Measurements from ENCODE around the gene BCAS1. TPM values are rescaled to one million over a fixed set of nuclear protein-coding genes. Genes with fewer than 3 reads are reported as not detected.

BCAS1 gene
- total and polyA plus RNA-seq, 12 donors: 0.03 TPM; not detected in 11

DNA sequence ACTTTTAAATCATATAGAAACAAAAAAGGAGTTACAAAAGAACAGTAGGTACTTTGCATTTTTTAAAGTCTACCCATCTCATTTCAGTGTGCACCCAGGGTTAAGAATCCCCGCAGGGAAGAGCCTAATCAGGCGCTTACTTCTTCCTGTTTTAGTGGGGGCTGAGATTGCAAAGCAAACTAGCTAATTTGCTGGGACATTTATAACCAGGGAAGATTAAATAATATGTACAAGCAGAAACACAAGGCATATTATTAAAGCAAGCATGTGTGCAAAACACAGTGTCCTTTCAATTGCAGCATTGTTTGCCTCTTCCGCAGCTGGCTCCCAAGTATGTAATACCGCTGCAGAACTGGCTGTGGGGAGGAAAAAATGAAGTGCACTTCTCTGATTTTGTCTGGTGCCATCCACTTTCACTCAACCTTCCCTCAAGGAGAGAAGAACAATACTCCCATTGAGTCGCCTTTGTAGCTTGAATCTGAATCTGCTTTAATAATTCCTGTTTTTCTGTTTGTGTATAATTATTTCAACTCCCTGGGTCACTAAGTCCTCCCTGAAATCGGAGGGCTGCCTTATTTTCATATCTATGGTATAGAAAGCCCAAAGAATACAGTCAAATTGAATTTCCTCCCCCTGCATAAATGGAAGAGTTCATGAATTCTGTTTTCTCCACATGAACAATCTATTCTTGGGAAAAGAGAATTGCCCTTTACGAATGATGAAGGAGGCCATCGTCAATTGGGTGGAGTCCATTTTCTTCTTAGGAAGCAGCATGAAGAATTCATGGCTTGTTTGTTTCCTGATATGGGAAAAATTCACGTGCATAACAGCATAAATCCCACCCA is 23.3 kb upstream of the BCAS1 start:
- no peak for ATAC-seq
- DNase-seq: no peak
- H3K27ac ChIP-seq: no peak overlapping the region
- WGBS, 2 donors: 47 to 49% methylated on average over 9 of the region's 9 CpGs
- no peaks in the 10 kb centered on the region for H3K4me1 ChIP-seq
- no peaks in the 10 kb centered on the region for H3K9me3 ChIP-seq
- H3K4me3 ChIP-seq: no peak overlapping the region
- TF ChIP-seq, protein P1, sequence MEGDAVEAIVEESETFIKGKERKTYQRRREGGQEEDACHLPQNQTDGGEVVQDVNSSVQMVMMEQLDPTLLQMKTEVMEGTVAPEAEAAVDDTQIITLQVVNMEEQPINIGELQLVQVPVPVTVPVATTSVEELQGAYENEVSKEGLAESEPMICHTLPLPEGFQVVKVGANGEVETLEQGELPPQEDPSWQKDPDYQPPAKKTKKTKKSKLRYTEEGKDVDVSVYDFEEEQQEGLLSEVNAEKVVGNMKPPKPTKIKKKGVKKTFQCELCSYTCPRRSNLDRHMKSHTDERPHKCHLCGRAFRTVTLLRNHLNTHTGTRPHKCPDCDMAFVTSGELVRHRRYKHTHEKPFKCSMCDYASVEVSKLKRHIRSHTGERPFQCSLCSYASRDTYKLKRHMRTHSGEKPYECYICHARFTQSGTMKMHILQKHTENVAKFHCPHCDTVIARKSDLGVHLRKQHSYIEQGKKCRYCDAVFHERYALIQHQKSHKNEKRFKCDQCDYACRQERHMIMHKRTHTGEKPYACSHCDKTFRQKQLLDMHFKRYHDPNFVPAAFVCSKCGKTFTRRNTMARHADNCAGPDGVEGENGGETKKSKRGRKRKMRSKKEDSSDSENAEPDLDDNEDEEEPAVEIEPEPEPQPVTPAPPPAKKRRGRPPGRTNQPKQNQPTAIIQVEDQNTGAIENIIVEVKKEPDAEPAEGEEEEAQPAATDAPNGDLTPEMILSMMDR (IDR thresholded peaks at IDR 0.05): no peak
- no peaks in the 10 kb centered on the region for H3K36me3 ChIP-seq
- peaks cover 0 to 31% (median 8%) of the 10 kb centered on the region in 7 donors for H3K27me3 ChIP-seq
- intact Hi-C loops (cut with DNase I): no loop called here

DNA sequence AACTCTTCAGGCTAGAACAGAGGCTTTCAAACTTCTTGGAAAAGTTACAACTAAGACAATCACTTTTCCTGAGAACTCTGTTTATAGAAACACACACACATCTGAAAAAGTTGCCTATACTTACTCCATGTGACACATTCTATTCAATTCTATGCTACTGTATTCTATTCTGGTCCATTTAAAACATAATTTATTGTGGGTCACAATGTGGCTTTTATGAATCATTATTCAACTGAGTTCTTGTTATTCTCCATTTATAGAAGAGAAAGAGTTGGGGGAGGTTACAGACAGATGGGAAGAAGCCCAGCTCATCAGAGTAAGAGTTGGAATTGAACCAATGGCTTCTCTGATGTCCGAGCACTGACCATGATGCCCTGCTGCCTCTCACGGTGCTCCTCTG is 21.6 kb upstream of the BCAS1 start:
- Histone ChIP-seq H3K9me3 (no peaks in the 10 kb centered on the region), H3K27ac (no peak overlapping the region), H3K36me3 (no peaks in the 10 kb centered on the region), H3K4me3 (no peak overlapping the region), H3K4me1 (no peaks in the 10 kb centered on the region), H3K27me3 (peaks cover 0 to 31% (median 8%) of the 10 kb centered on the region in 7 donors)
- ATAC-seq (no peak), DNase-seq (no peak)
- TF ChIP-seq, protein P1 (IDR thresholded peaks at IDR 0.05): no peak
- 66% methylated on average over 2 of the region's 2 CpGs for WGBS, 2 donors
- intact Hi-C loops (cut with DNase I): no loop called here

DNA sequence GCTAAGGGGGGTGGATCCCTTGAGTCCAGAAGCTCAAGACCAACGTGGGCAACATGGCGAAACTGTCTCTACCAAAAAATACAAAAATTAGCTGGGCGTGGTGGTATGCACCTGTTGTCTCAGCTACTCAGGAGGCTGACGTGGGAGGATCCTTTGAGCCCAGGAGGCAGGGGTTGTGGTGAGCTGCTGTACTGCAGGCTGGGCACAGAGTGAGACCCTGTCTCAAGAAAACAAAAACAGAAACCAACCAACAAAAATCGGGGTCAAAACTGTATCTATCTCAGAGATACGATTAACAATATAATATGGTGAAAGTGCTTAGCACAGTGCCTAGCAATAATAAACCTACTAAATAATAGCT is 20.7 kb upstream of the BCAS1 start:
- no peak for ATAC-seq
- Histone ChIP-seq H3K27me3 (peaks cover 0 to 27% (median 5%) of the 10 kb centered on the region in 7 donors), H3K4me1 (no peaks in the 10 kb centered on the region), H3K27ac (no peak overlapping the region), H3K9me3 (no peaks in the 10 kb centered on the region), H3K36me3 (no peaks in the 10 kb centered on the region), H3K4me3 (no peak overlapping the region)
- 82 to 85% methylated on average over 6 of the region's 6 CpGs for WGBS, 2 donors
- intact Hi-C loops (cut with DNase I): no loop called here
- no peak for DNase-seq
- TF ChIP-seq, protein P1 (IDR thresholded peaks at IDR 0.05): no peak

DNA sequence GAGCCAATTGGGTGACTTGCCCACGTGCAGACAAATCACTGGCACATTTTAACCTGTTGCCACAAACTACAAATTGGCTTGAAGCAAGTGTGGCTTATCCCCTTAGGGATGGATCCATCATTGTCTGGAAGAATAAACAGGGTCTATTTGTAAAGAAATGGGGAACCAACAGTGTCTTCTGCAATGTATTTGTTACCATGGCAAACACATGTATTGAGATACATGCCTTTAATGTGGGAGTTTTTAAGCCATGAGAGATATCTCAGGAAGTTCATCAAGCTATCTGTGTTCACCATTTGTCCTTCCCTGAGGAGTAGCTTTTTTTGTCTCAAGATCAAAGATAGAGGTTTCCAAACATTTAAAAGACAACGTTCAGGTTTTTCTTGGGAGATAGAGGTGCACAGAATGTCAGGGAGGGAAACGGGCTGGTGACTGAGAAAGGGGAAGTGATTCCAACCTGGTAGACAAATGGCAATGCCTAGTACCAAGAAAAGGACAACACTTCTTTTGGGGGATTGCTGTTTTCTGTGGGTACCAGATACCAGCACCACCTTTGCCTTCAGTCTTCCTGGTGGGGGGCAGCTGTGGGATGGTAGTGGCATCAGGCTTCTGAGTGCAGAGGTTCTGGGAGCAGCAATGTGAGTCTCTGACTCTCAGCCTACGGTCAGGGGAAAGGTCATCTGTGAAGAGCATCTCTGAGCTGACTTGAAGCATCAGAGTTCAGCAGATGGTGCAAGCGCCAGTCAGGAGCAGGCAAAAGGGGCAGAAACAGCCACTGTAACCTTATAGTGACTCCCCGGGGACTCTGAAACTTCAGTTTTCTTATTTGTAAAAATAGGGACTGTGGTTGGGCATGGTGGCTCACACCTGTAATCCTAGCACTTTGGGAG is 20.1 kb upstream of the BCAS1 start:
- TF ChIP-seq, protein P1 (IDR thresholded peaks at IDR 0.05): no peak
- H3K27me3 ChIP-seq: peaks cover 0 to 21% (median 4%) of the 10 kb centered on the region in 7 donors
- no peak for DNase-seq
- H3K4me3 ChIP-seq: no peak overlapping the region
- intact Hi-C loops (cut with DNase I): no loop called here
- no peak overlapping the region for H3K27ac ChIP-seq
- no peaks in the 10 kb centered on the region for H3K36me3 ChIP-seq
- ATAC-seq: no peak
- no peaks in the 10 kb centered on the region for H3K9me3 ChIP-seq
- H3K4me1 ChIP-seq: no peaks in the 10 kb centered on the region
- 57 to 60% methylated on average over 6 of the region's 6 CpGs for WGBS, 2 donors
